GM19455 (cell line): Measurements from ENCODE around the gene FLT3LG.
"Not testable (repeated sequence)": the region's sequence is repeated elsewhere in the genome, so short reads cannot be mapped to it uniquely, and the experiment has no call there.

Experiments used
- ATAC-seq: cut with Tn5 transposase; IDR thresholded peaks from one replicate; pipeline ENCODE4 v1.9.1; 2021; ENCODE audit not compliant: unreplicated experiment

Gene FLT3LG

GRCh38 chr19:49440439-49441209, 33.4 kb upstream of the FLT3LG start:
- no peak for ATAC-seq

GRCh38 chr19:49441210-49441959, 32.6 kb upstream of the FLT3LG start, which contains the start of gene SLC17A7:
Gene SLC17A7 (minus strand): TSS chr19:49441527. CDS start chr19:49441379, 148 bp downstream.
- ATAC-seq: no peak

GRCh38 chr19:49441960-49442350, 32.1 kb upstream of the FLT3LG start:
- ATAC-seq: no peak

GRCh38 chr19:49442354-49442753, 31.7 kb upstream of the FLT3LG start:
- ATAC-seq: no peak

- peak; percentile 22 for ATAC-seq
These were observed 31.1 kb upstream of the FLT3LG start for GRCh38 chr19:49442771-49443365.

- peak; percentile 72 for ATAC-seq
These were observed 30.5 kb upstream of the FLT3LG start for GRCh38 chr19:49443366-49444099.

- not testable (repeated sequence) for ATAC-seq
These were observed 29.8 kb upstream of the FLT3LG start for GRCh38 chr19:49444100-49444700.

- ATAC-seq: no peak
These were observed 28.0 kb upstream of the FLT3LG start for GRCh38 chr19:49445997-49446396.

GRCh38 chr19:49447485-49448431, 26.3 kb upstream of the FLT3LG start:
- ATAC-seq: no peak

GRCh38 chr19:49448432-49448786, 25.6 kb upstream of the FLT3LG start:
- ATAC-seq: no peak

GRCh38 chr19:49450405-49450804, 23.6 kb upstream of the FLT3LG start:
- no peak for ATAC-seq

GRCh38 chr19:49451430-49452181, 22.4 kb upstream of the FLT3LG start, which contains the start of gene PIH1D1:
Gene PIH1D1 (minus strand): TSS chr19:49451814. CDS start chr19:49451574, 240 bp downstream.
- ATAC-seq: peak; percentile 52

GRCh38 chr19:49453013-49453756, 20.8 kb upstream of the FLT3LG start, which contains the start of gene ALDH16A1:
Gene ALDH16A1 (plus strand): TSS chr19:49453225. CDS start chr19:49453332, 107 bp downstream.
- peak; percentile 70 for ATAC-seq

- no peak for ATAC-seq
These were observed 20.2 kb upstream of the FLT3LG start for GRCh38 chr19:49453757-49454240.

- no peak for ATAC-seq
These were observed 18.2 kb upstream of the FLT3LG start for GRCh38 chr19:49455773-49456172.

- ATAC-seq: no peak
These were observed 17.7 kb upstream of the FLT3LG start for GRCh38 chr19:49456326-49456725.

- no peak for ATAC-seq
These were observed 15.5 kb upstream of the FLT3LG start for GRCh38 chr19:49458567-49458903.

- no peak for ATAC-seq
These were observed 14.6 kb upstream of the FLT3LG start for GRCh38 chr19:49459388-49459787.
